HG03103 (cell line): ENCODE measurements around the gene TMEM145.

Source experiments
- ATAC-seq: cut with Tn5 transposase; IDR thresholded peaks from one replicate; pipeline ENCODE4 v1.9.1; 2021; ENCODE audit warnings: low read depth; ENCODE audit not compliant: unreplicated experiment

The TMEM145 gene

DNA sequence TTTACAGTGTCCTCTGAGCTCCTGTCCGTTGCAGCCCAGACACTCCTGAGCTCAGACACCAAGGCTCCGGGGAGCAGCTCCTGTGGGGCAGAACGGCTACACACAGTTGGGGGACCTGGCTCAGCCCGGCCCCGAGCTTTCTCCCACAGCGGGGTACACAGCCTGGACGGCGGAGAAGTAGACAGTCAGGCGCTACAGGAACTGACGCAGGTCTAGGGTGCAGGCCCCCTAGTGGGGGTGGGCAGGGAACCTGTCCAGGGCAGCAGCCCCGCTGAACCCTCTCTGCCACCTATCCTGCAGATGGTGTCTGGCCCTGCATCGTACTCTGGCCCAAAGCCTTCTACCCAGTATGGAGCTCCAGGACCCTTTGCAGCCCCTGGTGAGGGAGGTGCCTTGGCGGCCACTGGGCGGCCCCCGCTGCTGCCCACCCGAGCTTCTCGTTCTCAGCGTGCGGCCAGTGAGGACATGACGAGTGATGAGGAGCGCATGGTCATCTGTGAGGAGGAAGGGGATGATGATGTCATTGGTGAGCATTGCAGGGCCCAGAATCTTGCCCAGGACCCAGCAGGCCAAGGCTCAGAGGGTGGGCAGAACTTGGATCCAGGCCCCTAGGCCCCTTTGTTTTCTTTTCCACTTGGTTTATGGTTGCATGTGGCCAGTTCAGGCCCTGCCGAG lies 24.1 kb upstream of the TMEM145 start:
- no peak for ATAC-seq

DNA sequence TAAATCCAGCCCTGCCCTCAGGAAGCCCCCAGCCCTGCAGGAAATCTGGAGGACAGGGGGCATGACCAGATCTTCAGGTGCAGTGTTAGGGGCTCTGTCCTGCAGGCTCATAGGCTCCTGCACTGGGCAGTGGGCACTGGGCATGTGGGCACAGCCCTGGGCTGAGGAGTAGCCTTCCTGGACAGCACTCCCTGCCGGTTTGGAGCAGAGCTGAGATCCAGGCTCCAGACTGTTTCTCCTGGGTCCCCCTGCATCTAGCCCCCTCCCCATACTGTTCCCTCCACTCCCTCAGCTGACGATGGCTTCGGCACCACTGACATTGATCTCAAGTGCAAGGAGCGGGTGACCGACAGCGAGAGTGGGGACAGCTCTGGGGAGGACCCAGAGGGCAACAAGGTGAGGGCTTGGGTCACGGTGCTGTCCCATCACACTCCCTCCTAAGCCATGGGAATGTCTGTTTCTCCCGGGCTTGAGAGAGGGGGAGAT lies 23.5 kb upstream of the TMEM145 start:
- ATAC-seq: no peak

DNA sequence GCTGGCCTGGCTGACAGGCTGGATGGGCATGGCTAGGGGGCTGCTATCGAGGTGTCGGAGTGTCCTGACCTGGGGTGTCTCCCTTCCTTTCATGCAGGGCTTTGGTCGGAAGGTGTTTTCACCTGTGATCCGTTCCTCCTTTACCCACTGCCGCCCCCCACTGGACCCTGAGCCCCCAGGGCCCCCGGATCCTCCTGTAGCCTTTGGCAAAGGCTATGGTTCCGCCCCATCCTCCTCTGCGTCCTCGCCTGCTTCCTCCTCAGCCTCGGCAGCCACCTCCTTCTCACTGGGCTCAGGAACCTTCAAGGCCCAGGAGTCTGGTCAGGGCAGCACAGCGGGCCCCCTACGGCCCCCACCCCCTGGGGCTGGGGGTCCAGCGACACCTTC lies 23.0 kb upstream of the TMEM145 start:
- ATAC-seq: no peak

DNA sequence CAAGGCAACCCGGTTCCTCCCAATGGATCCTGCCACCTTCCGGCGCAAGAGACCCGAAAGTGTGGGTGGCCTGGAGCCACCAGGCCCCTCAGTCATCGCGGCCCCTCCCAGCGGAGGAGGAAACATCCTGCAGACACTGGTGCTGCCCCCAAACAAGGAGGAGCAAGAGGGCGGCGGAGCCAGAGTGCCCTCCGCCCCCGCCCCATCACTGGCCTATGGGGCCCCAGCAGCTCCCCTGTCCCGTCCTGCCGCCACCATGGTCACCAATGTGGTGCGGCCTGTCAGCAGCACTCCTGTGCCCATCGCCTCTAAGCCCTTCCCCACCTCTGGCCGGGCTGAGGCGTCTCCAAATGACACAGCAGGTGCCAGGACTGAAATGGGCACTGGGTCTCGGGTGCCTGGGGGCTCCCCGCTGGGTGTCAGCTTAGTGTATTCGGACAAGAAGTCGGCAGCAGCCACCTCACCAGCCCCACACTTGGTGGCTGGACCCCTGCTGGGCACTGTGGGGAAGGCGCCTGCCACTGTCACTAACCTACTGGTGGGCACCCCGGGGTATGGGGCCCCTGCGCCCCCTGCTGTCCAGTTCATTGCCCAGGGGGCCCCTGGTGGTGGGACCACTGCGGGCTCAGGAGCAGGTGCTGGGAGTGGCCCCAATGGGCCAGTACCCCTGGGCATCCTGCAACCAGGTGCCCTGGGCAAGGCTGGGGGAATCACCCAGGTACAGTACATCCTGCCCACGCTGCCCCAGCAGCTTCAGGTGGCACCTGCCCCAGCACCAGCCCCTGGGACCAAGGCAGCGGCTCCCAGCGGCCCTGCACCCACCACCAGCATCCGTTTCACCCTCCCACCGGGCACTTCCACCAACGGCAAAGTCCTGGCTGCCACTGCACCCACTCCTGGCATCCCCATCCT lies 22.3 kb upstream of the TMEM145 start:
- no peak for ATAC-seq

DNA sequence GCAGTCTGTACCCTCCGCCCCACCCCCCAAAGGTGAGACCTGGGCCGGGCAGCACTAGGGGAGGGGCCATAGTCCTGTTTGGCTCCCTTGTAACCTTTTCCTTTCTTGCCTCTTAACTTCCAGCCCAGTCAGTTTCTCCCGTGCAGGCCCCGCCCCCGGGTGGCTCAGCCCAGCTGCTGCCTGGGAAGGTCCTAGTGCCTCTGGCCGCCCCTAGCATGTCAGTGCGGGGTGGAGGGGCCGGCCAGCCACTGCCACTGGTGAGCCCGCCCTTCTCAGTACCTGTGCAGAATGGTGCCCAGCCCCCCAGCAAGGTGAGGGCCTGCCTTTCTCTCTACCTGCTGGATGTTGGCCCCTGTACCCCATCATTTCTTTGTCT lies 21.7 kb upstream of the TMEM145 start:
- ATAC-seq: no peak

GRCh38 chr19:42292042-42292960 lies 20.8 kb upstream of the TMEM145 start:
- ATAC-seq: no peak

DNA sequence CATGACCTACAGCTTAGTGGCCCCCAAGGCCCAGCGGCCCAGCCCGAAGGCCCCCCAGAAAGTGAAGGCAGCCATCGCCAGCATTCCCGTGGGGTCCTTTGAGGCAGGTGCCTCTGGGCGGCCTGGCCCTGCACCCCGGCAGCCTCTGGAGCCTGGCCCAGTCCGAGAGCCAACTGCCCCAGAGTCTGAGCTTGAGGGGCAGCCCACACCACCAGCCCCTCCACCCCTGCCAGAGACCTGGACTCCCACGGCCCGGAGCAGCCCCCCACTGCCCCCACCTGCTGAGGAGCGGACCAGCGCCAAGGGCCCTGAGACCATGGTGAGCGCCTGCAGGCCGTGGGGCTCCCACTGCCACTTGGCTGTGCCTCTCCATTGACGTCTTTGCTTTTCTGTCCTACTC lies 20.1 kb upstream of the TMEM145 start:
- ATAC-seq: no peak

DNA sequence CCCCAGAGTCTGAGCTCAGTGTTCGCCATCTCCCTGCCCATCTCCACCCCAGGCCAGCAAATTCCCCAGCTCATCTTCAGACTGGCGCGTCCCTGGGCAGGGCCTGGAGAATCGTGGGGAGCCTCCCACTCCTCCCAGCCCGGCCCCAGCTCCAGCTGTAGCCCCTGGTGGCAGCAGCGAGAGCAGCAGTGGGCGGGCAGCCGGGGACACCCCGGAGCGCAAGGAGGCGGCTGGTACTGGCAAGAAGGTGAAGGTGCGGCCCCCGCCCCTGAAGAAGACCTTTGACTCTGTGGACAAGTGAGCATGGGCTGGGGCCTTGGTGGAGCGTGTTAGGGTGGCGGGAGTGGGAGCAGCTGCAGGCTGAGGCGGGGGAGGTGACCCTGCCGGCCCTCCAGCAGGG lies 19.6 kb upstream of the TMEM145 start:
- no peak for ATAC-seq

DNA sequence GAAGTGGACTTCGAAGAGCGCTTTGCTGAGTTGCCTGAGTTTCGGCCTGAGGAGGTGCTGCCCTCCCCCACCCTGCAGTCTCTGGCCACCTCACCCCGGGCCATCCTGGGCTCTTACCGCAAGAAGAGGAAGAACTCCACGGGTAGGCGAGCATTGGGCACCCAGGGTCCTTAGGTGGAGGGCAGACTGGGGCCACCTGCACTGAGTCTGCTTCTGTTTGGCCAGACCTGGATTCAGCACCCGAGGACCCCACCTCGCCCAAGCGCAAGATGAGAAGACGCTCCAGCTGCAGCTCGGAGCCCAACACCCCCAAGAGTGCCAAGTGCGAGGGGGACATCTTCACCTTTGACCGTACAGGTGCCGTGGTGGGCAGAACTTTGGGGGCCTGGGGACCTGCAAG lies 19.2 kb upstream of the TMEM145 start:
- ATAC-seq: no peak

DNA sequence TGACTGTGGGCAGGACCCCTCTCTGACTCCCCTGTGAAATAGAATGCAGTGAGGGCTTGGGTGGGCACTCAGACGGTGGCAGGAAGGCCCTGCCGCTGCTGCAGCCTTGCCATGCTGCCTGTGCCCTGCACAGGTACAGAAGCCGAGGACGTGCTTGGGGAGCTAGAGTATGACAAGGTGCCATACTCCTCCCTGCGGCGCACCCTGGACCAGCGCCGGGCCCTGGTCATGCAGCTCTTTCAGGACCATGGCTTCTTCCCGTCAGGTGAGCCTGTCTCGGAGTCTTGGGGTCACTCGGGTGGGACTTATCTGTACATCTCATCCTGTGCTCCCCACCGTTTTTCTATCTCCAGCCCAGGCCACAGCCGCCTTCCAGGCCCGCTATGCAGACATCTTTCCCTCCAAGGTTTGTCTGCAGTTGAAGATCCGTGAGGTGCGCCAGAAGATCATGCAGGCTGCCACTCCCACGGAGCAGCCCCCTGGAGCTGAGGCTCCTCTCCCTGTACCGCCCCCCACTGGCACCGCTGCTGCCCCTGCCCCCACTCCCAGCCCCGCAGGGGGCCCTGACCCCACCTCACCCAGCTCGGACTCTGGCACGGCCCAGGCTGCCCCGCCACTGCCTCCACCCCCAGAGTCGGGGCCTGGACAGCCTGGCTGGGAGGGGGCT lies 18.5 kb upstream of the TMEM145 start:
- ATAC-seq: no peak

DNA sequence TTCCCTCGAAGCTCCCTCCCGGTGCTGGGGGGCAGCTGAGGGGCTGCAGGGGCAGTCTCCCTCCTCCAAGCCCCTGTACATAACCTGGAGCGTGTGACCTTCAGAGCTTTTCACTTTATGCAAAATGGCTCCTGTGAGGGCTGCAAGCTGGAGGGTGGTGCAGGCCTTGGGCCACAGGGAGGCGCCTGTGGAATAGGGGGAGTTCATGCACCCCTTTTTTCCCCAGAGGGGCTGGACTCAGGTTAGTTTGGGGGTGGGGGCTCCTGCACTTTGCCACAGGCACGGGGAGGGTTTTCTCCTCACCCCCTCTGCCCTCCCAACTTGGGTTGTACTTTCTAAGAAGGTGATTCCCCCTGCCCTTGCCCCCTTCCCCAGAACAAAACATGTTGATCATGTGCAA lies 17.8 kb upstream of the TMEM145 start:
- no peak for ATAC-seq

- ATAC-seq: no peak
Observed at GRCh38 chr19:42295831-42296525, 17.1 kb upstream of the TMEM145 start.

DNA sequence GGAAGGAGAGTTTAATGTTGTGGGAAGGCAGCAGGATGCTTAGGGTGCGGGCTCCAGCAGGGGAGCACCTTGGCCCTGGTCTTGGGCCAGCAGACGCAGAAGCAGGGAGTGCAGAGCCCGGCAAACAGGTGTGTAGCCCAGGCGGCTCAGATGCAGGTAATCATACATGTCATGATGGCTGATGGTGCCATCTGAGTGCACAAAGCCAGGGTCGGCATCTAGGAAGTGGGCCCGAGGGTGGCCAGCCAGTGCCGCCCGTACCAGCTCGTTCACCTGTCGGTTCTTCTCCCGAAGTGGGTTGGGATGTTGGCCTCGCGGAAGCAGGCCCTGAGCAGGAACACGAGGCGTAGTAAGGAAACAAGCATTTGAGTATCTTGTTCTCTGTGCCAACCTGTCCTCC lies 16.1 kb upstream of the TMEM145 start:
- no peak for ATAC-seq

GRCh38 chr19:42301646-42302203 lies 11.4 kb upstream of the TMEM145 start, which contains the start of gene PRR19:
Gene PRR19 (plus strand): TSS chr19:42302132. CDS start chr19:42309585, 7,453 bp downstream.
- no peak for ATAC-seq

GRCh38 chr19:42303101-42303464 lies 10.0 kb upstream of the TMEM145 start:
- no peak for ATAC-seq

GRCh38 chr19:42303876-42304275 lies 9.2 kb upstream of the TMEM145 start:
- ATAC-seq: no peak

DNA sequence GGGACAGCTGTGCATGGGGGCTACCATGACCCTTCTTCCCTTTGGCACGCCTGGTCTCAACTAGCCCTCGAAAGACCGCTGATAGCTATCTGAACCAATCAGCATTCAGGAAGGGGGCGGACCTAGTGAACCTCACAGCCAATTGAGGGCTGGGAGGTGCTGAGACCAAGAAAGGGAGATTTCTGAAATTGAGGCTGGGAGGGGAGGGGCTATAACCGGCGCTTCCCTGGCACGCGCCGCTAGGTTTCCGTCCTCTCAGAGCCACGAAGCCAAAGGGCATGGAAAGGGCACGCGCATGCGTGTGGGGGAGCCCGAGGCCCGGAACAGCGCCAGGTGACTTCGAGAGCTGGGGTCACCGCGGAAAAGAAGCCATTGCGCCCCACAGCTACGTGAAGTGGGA lies 6.5 kb upstream of the TMEM145 start:
- no peak for ATAC-seq

DNA sequence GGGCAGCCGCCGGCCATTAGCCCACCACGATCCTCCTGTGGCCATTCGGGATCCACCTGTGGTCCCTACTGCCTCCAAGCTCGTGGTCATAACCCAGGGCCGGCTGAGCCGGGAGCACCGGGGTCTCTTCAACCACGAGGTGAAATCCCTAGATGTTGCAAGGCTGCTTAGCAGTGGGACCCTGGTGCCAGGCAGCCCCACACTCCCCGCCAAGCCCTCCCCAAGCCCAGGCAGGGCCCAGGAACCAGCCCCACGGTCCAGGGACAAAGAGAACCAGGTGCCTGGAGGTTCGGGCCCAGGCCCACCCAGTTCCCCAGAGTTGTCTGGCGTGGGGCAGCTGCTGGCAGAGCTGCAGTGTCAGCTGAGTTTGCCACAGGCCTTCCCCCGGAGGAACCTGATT lies 3.4 kb upstream of the TMEM145 start:
- no peak for ATAC-seq

DNA sequence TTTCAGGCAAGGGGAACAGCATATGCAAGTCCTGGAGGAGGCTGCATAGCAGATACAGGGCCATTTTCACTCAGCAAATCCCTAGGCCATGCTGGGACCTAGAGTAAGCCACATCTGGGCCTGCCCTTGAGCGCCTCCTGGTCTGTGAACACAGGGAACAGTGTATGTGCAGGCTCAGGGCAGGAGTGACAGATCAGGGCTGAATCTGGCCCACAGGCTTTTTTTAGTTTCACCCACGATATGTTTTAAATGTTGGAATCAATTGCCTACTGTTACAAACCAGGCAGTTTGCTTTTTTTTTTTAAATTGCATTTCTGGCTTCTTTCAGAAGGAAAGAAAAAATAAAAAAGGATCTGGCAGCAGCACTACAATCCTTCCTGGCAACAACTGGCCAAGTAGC lies 1.5 kb upstream of the TMEM145 start:
- no peak for ATAC-seq
